ENCODE data around the gene TNFSF13B.
"Not testable (repeated sequence)": the region's sequence is repeated elsewhere in the genome, so short reads cannot be mapped to it uniquely, and the experiment has no call there.

The TNFSF13B gene

GRCh38 chr13:108283110-108283509, 13.6 kb downstream of the TNFSF13B start:
- Histone ChIP-seq H3K4me1 (ENCODE audit: control insufficient read depth in 1 of 2, insufficient read depth in 2 of 2, low read length in 2 of 2) (no peaks in the 10 kb centered on the region), H3K27me3 (ENCODE audit: low read depth, low read length) (no peaks in the 10 kb centered on the region)

GRCh38 chr13:108288741-108289140, 19.2 kb downstream of the TNFSF13B start:
- Histone ChIP-seq H3K27ac (ENCODE audit: low read length) (no peak overlapping the region), H3K27me3 (ENCODE audit: low read depth, low read length) (no peaks in the 10 kb centered on the region)

More at GRCh38 chr13:108283110-108283509, 13.6 kb downstream of the TNFSF13B start:
- no peak overlapping the region for H3K4me3 ChIP-seq (ENCODE audit: low read depth in 1 of 2, low read length in 2 of 2)
- no peaks in the 10 kb centered on the region for H3K36me3 ChIP-seq (ENCODE audit: control insufficient read depth in 1 of 2, insufficient read depth in 2 of 2, low read length in 2 of 2)
- H3K27ac ChIP-seq (ENCODE audit: low read length), result no peak overlapping the region
- no peaks in the 10 kb centered on the region for H3K9me3 ChIP-seq (ENCODE audit: control insufficient read depth in 1 of 2, low read length in 2 of 2)

GRCh38 chr13:108289819-108290218, 20.3 kb downstream of the TNFSF13B start:
- H3K4me1 ChIP-seq (ENCODE audit: control insufficient read depth in 1 of 2, insufficient read depth in 2 of 2, low read length in 2 of 2), result no peaks in the 10 kb centered on the region
- H3K4me3 ChIP-seq (ENCODE audit: low read depth in 1 of 2, low read length in 2 of 2), result no peak overlapping the region

More at GRCh38 chr13:108288741-108289140, 19.2 kb downstream of the TNFSF13B start:
- H3K4me1 ChIP-seq (ENCODE audit: control insufficient read depth in 1 of 2, insufficient read depth in 2 of 2, low read length in 2 of 2), result no peaks in the 10 kb centered on the region
- no peaks in the 10 kb centered on the region for H3K9me3 ChIP-seq (ENCODE audit: control insufficient read depth in 1 of 2, low read length in 2 of 2)
- H3K4me3 ChIP-seq (ENCODE audit: low read depth in 1 of 2, low read length in 2 of 2), result no peak overlapping the region
- H3K36me3 ChIP-seq (ENCODE audit: control insufficient read depth in 1 of 2, insufficient read depth in 2 of 2, low read length in 2 of 2), result no peaks in the 10 kb centered on the region

GRCh38 chr13:108297114-108297513, 27.6 kb downstream of the TNFSF13B start:
- Histone ChIP-seq H3K4me1 (ENCODE audit: control insufficient read depth in 1 of 2, insufficient read depth in 2 of 2, low read length in 2 of 2) (no peaks in the 10 kb centered on the region), H3K4me3 (ENCODE audit: low read depth in 1 of 2, low read length in 2 of 2) (no peak overlapping the region), H3K27ac (ENCODE audit: low read length) (no peak overlapping the region), H3K27me3 (ENCODE audit: low read depth, low read length) (no peaks in the 10 kb centered on the region), H3K9me3 (ENCODE audit: control insufficient read depth in 1 of 2, low read length in 2 of 2) (peaks cover 2 to 4% of the 10 kb centered on the region in 2 donors), H3K36me3 (ENCODE audit: control insufficient read depth in 1 of 2, insufficient read depth in 2 of 2, low read length in 2 of 2) (no peaks in the 10 kb centered on the region)

More at GRCh38 chr13:108289819-108290218, 20.3 kb downstream of the TNFSF13B start:
- no peaks in the 10 kb centered on the region for H3K27me3 ChIP-seq (ENCODE audit: low read depth, low read length)
- H3K36me3 ChIP-seq (ENCODE audit: control insufficient read depth in 1 of 2, insufficient read depth in 2 of 2, low read length in 2 of 2), result no peaks in the 10 kb centered on the region
- H3K9me3 ChIP-seq (ENCODE audit: control insufficient read depth in 1 of 2, low read length in 2 of 2), result no peaks in the 10 kb centered on the region
- H3K27ac ChIP-seq (ENCODE audit: low read length), result no peak overlapping the region

- Histone ChIP-seq H3K9me3 (ENCODE audit: control insufficient read depth in 1 of 2, low read length in 2 of 2) (peaks cover 0 to 2% of the 10 kb centered on the region in 2 donors), H3K27me3 (ENCODE audit: low read depth, low read length) (no peaks in the 10 kb centered on the region), H3K4me1 (ENCODE audit: control insufficient read depth in 1 of 2, insufficient read depth in 2 of 2, low read length in 2 of 2) (no peaks in the 10 kb centered on the region), H3K27ac (ENCODE audit: low read length) (no peak overlapping the region), H3K4me3 (ENCODE audit: low read depth in 1 of 2, low read length in 2 of 2) (no peak overlapping the region), H3K36me3 (ENCODE audit: control insufficient read depth in 1 of 2, insufficient read depth in 2 of 2, low read length in 2 of 2) (no peaks in the 10 kb centered on the region)
These were observed 32.8 kb downstream of the TNFSF13B start for GRCh38 chr13:108302279-108302678.

GRCh38 chr13:108304170-108305016, 34.9 kb downstream of the TNFSF13B start:
- no peak overlapping the region for H3K27ac ChIP-seq (ENCODE audit: low read length)
- no peaks in the 10 kb centered on the region for H3K27me3 ChIP-seq (ENCODE audit: low read depth, low read length)
- no peaks in the 10 kb centered on the region for H3K4me1 ChIP-seq (ENCODE audit: control insufficient read depth in 1 of 2, insufficient read depth in 2 of 2, low read length in 2 of 2)
- no peak overlapping the region for H3K4me3 ChIP-seq (ENCODE audit: low read depth in 1 of 2, low read length in 2 of 2)
- no peaks in the 10 kb centered on the region for H3K36me3 ChIP-seq (ENCODE audit: control insufficient read depth in 1 of 2, insufficient read depth in 2 of 2, low read length in 2 of 2)
- no peaks in the 10 kb centered on the region for H3K9me3 ChIP-seq (ENCODE audit: control insufficient read depth in 1 of 2, low read length in 2 of 2)

- Histone ChIP-seq H3K4me3 (ENCODE audit: low read depth in 1 of 2, low read length in 2 of 2) (no peak overlapping the region), H3K36me3 (ENCODE audit: control insufficient read depth in 1 of 2, insufficient read depth in 2 of 2, low read length in 2 of 2) (no peaks in the 10 kb centered on the region), H3K27ac (ENCODE audit: low read length) (no peak overlapping the region), H3K4me1 (ENCODE audit: control insufficient read depth in 1 of 2, insufficient read depth in 2 of 2, low read length in 2 of 2) (no peaks in the 10 kb centered on the region), H3K9me3 (ENCODE audit: control insufficient read depth in 1 of 2, low read length in 2 of 2) (no peaks in the 10 kb centered on the region), H3K27me3 (ENCODE audit: low read depth, low read length) (no peaks in the 10 kb centered on the region)
These were observed 36.1 kb downstream of the TNFSF13B start for GRCh38 chr13:108305655-108306054.

GRCh38 chr13:108306860-108307259, 37.3 kb downstream of the TNFSF13B start:
- Histone ChIP-seq H3K27me3 (ENCODE audit: low read depth, low read length) (no peaks in the 10 kb centered on the region), H3K4me1 (ENCODE audit: control insufficient read depth in 1 of 2, insufficient read depth in 2 of 2, low read length in 2 of 2) (no peaks in the 10 kb centered on the region), H3K27ac (ENCODE audit: low read length) (no peak overlapping the region), H3K36me3 (ENCODE audit: control insufficient read depth in 1 of 2, insufficient read depth in 2 of 2, low read length in 2 of 2) (no peaks in the 10 kb centered on the region), H3K4me3 (ENCODE audit: low read depth in 1 of 2, low read length in 2 of 2) (no peak overlapping the region), H3K9me3 (ENCODE audit: control insufficient read depth in 1 of 2, low read length in 2 of 2) (no peaks in the 10 kb centered on the region)

GRCh38 chr13:108311596-108311995, 42.1 kb downstream of the TNFSF13B start:
- H3K36me3 ChIP-seq (ENCODE audit: control insufficient read depth in 1 of 2, insufficient read depth in 2 of 2, low read length in 2 of 2), result not testable (repeated sequence)

GRCh38 chr13:108313382-108313781, 43.9 kb downstream of the TNFSF13B start:
- Histone ChIP-seq H3K9me3 (ENCODE audit: control insufficient read depth in 1 of 2, low read length in 2 of 2) (no peaks in the 10 kb centered on the region), H3K27ac (ENCODE audit: low read length) (no peak overlapping the region), H3K36me3 (ENCODE audit: control insufficient read depth in 1 of 2, insufficient read depth in 2 of 2, low read length in 2 of 2) (no peaks in the 10 kb centered on the region), H3K4me1 (ENCODE audit: control insufficient read depth in 1 of 2, insufficient read depth in 2 of 2, low read length in 2 of 2) (no peaks in the 10 kb centered on the region), H3K4me3 (ENCODE audit: low read depth in 1 of 2, low read length in 2 of 2) (no peak overlapping the region), H3K27me3 (ENCODE audit: low read depth, low read length) (no peaks in the 10 kb centered on the region)

More at GRCh38 chr13:108311596-108311995, 42.1 kb downstream of the TNFSF13B start:
- not testable (repeated sequence) for H3K27me3 ChIP-seq (ENCODE audit: low read depth, low read length); H3K4me1 ChIP-seq (ENCODE audit: control insufficient read depth in 1 of 2, insufficient read depth in 2 of 2, low read length in 2 of 2); H3K27ac ChIP-seq (ENCODE audit: low read length); H3K4me3 ChIP-seq (ENCODE audit: low read depth in 1 of 2, low read length in 2 of 2); H3K9me3 ChIP-seq (ENCODE audit: control insufficient read depth in 1 of 2, low read length in 2 of 2)

- no peak overlapping the region for H3K27ac ChIP-seq (ENCODE audit: low read length)
- no peak overlapping the region for H3K4me3 ChIP-seq (ENCODE audit: low read depth in 1 of 2, low read length in 2 of 2)
- H3K4me1 ChIP-seq (ENCODE audit: control insufficient read depth in 1 of 2, insufficient read depth in 2 of 2, low read length in 2 of 2), result no peaks in the 10 kb centered on the region
- H3K9me3 ChIP-seq (ENCODE audit: control insufficient read depth in 1 of 2, low read length in 2 of 2), result no peaks in the 10 kb centered on the region
- H3K36me3 ChIP-seq (ENCODE audit: control insufficient read depth in 1 of 2, insufficient read depth in 2 of 2, low read length in 2 of 2), result no peaks in the 10 kb centered on the region
- H3K27me3 ChIP-seq (ENCODE audit: low read depth, low read length), result no peaks in the 10 kb centered on the region
These were observed 45.8 kb downstream of the TNFSF13B start for GRCh38 chr13:108315273-108315672.

GRCh38 chr13:108315991-108316390, 46.5 kb downstream of the TNFSF13B start:
- no peaks in the 10 kb centered on the region for H3K36me3 ChIP-seq (ENCODE audit: control insufficient read depth in 1 of 2, insufficient read depth in 2 of 2, low read length in 2 of 2)
- no peaks in the 10 kb centered on the region for H3K4me1 ChIP-seq (ENCODE audit: control insufficient read depth in 1 of 2, insufficient read depth in 2 of 2, low read length in 2 of 2)

More at GRCh38 chr13:108315991-108316390, 46.5 kb downstream of the TNFSF13B start:
- no peak overlapping the region for H3K27ac ChIP-seq (ENCODE audit: low read length)
- no peaks in the 10 kb centered on the region for H3K9me3 ChIP-seq (ENCODE audit: control insufficient read depth in 1 of 2, low read length in 2 of 2)
- no peak overlapping the region for H3K4me3 ChIP-seq (ENCODE audit: low read depth in 1 of 2, low read length in 2 of 2)
- H3K27me3 ChIP-seq (ENCODE audit: low read depth, low read length), result no peaks in the 10 kb centered on the region

Data from muscle layer of duodenum (tissue), 2 donors.